ENCODE data around the gene GNB1.
"Not testable (repeated sequence)": the region's sequence is repeated elsewhere in the genome, so short reads cannot be mapped to it uniquely, and the experiment has no call there.

The GNB1 gene

DNA sequence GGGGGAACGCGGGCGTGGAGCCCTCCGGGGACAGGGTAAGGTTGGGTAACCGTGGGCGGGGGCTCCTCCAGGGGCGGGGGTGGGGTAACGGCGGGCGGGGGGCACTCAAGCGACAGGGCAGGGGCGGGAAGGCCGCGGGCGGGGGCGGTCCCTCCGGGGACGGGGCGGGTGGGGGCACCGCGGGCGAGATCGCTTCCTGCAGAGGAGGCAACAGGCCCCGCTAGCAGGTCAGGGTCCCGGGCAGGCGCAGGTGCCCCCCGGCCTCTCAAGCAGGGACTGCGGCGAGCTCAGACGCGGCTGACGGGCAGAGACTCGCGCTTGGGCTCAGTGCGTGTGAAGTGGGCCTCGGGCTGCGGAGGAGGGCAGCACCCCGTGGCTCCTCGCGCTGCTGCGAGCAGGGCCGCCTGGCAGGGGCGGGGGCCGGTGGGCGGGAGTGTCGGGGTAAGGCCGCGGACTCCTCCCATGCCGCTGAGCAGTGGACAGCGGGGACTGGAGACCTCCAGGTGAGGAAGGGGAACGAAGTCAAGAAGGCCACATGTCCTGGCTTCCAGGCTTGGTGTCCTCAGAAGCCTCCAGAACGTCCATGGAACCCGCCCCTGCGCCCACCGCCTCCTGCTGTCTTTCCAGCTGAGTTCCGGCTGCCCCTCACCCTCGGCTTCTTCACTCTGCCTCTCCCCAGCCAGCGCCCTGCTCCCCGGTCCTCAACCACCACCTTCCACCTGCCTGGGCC lies 627 bp upstream of the GNB1 start:
- DNase-seq (ENCODE audit: low read depth in 2 of 2): peak; percentile 43 to 60

- no peak for DNase-seq (ENCODE audit: low read depth in 2 of 2)
These were observed 911 bp downstream of the GNB1 start for GRCh38 chr1:1889847-1890505.

- DNase-seq (ENCODE audit: low read depth in 2 of 2): no peak
These were observed 1.7 kb downstream of the GNB1 start for GRCh38 chr1:1889090-1889750.

DNA sequence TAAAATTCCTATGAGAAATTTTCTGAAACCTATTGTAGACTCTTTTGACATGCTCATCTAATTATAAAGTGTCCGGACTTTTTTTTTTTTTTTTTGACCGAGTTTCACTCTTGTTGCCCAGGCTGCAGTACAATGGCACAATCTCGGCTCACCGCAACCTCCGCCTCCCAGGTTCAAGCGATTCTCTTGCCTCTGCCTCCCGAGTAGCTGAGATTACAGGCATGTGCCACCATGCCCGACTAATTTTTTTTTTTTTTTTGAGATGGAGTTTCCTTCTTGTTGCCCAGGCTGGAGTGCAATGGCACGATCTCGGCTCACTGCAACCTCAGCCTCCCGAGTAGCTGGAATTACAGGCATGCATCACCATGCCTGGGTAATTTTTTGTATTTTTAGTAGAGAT lies 7.0 kb downstream of the GNB1 start:
- not testable (repeated sequence) for DNase-seq (ENCODE audit: low read depth in 2 of 2)

DNA sequence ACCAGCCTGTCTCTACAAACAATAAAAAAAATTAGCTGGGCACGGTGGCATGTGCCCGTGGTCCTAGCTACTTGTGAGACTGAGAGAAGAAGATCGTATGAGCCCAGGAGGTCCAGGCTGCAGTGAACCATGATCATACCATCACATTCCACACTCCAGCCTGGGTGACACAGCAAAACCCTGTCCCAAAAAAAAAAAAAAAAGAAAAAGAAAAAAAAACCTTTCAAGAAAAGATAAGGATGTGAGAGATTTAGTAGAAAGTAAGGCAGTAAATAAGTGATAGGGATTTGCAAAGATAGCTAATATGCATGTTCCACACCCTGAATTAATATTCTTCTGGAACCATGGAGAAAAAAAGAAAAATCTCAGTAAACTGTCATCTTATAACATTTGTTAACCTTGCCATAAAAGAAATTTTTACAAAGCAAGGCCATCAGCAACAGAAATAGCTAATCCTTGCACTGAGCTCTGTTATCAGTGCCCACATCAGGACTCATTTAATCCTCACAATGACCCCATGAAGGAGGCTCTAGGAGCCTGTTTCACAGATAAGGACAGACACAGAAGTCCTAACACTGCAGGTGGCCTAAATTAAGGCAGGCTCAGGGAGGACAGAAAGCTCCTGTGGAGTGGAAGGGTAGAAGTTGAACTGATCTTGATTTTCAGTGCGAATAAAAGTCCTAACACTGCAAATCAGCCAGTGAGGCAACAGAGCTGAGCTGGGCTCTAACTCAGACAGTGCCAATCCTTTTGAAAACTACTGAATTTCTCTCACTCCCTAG lies 7.6 kb downstream of the GNB1 start:
- no peak for DNase-seq (ENCODE audit: low read depth in 2 of 2)

GRCh38 chr1:1881727-1882126 lies 9.2 kb downstream of the GNB1 start:
- no peak for DNase-seq (ENCODE audit: low read depth in 2 of 2)

- no peak for DNase-seq (ENCODE audit: low read depth in 2 of 2)
These were observed 10.1 kb downstream of the GNB1 start for GRCh38 chr1:1880617-1881312.

- no peak for DNase-seq (ENCODE audit: low read depth in 2 of 2)
These were observed 10.9 kb downstream of the GNB1 start for GRCh38 chr1:1879942-1880341.

DNA sequence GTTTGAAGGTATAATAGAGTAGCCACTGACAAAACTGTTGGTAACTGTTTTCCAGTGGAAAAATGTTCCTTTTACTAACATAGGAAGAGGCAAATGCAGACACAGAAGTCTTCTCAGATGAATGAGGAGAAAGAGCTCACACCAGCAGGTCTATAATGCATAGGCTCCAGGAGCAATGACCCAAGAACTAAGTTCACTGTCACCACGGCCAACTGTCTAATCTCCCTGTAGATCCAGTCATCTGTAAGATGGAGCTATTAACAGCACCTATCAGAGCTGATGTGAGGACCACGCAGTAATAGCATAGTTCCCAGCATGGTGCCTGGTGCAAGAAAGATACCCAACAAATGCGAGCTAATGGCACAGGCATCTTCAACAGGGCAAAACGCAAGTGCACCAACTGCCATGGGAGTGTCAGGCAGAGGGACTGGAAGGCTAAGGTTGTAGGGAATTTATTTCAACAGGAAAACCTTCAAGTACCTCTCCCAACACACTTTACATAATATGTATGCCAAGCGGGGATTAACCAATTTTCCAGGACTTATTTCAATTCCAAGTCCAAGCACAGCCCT lies 12.9 kb downstream of the GNB1 start:
- no peak for DNase-seq (ENCODE audit: low read depth in 2 of 2)

DNA sequence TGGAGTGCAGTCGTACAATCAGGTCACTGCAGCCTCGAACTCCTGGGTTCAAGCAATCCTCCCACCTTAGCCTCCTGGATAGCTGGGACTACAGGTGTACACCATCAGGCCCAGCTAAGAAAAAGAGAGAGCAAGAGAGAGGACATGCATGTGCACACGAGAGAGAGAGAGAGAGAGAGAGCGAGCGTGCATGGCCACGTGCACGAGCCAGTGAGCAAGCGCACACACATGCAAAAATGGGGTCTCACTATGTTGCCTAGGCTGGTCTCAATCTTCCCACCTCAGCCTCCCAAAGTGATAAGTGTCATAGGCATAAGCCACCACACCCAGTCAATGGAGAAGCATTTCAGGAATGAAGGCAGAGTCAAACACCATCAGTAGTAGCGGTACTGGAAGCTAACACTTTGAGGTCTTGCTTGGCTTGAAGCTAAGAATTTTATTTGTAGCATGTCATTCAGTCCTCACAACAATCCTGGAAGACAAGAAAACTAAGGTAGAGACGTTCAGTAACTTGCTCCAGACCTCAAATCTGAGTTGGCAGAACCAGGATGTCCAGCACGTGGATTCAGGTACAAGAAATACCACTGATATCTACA lies 14.5 kb downstream of the GNB1 start:
- DNase-seq (ENCODE audit: low read depth in 2 of 2): no peak

DNA sequence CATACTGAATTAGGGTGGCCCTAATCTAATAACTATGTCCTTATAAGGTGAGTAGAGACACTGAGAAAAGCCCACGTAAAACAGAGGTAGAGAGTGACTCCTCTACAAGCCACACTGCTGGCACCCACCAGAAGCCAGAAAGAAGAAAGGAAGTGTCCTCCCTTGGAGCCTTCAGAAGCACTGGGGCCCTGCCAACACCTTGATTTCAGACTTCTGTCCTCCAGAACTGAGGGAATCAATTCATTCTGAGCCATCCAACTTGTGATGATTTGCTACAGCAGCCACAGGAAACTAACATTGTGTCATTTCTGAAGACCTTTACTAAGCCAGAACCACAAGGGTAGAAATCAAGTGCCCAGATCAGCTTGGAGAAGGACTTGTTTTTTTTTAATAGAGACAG lies 15.0 kb downstream of the GNB1 start:
- peak; percentile 28 to 33 for DNase-seq (ENCODE audit: low read depth in 2 of 2)

DNA sequence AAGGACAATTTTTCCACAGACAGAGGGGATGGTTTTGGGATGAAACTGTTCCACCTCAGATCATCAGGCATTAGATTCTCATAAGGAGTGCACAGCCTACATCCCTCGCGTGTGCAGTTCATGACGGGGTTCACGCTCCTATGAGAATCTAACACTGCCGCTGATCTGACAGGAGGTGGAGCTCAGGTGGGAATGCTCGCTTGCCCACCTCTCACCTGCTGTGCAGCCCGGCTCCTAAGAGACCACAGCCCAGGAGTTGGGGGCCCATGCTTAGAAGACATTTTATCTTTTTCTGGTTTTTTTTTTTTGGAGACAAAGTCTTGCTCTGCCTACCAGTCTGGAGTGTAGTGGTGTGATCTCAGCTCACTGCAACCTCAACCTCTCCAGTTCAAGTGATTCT lies 16.0 kb downstream of the GNB1 start:
- DNase-seq (ENCODE audit: low read depth in 2 of 2): no peak

DNA sequence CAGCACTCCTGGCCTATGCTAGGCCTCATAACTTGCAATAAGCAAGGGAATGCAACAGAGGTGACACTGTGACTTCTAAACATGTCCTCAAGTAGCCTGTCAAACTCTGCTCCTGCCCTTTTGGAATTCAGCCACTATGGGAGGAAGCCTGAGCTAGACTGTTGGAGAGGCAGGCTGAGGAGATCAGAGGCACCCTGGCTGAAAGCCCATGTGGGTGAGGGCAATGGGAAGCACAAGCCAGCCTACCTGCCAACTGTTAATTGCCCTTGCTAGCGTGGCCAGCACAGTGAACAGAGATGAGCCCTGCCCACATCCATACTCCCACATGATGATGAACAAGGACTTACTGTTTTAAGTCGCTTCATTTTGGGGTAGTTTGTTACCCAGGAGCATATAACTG lies 17.7 kb downstream of the GNB1 start:
- no peak for DNase-seq (ENCODE audit: low read depth in 2 of 2)

DNA sequence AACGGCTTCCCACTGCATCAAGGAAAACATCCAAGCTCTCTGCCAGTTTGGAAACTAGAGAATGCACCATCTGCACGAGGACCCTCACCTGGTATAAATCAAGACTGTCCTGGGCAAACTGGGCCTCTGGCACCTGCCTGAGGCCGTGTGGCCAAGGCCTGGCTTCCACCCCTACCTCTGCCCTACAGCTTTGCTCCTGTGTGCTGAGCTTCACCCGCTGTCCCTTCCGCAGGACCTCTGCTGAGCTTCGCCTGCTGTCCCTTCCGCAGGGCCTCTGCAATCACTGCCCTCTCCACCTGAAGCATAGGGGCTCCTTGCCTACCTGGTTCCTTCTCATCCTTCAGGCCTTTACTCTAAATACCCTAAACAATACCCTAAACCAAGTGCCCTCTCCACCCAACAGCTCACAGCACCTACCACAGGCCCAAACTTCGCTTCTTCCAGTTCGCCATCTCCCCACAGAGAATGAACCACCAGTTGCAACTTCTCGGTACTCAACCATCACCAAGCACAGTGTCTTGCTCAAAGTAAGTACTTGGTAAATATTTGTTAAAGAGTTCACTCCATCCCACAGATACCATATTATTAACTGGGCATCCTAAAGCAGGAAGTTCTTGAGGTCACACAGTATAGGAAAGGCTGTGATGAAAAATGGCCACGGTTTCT lies 18.4 kb downstream of the GNB1 start:
- DNase-seq (ENCODE audit: low read depth in 2 of 2): no peak

DNA sequence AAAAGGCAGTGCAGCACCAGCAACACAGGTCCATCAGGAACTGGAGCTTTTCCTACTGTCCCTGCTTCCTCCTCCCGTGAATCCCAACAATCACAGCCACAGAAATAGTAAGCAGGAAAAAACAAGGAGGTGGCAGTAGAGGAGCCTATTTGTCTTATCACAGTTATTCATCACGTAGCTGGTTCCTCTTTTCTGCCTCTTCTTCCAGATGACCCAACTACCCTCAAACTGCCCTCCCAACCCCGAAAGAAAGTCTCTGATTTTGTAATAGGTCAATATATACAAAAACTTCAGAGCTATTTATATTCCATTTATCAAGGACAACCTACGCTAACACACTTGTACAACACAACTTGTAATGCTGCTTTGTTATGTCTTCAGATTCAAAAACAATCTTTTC lies 21.4 kb downstream of the GNB1 start:
- no peak for DNase-seq (ENCODE audit: low read depth in 2 of 2)

- no peak for DNase-seq (ENCODE audit: low read depth in 2 of 2)
These were observed 23.7 kb downstream of the GNB1 start for GRCh38 chr1:1867164-1867563.

DNA sequence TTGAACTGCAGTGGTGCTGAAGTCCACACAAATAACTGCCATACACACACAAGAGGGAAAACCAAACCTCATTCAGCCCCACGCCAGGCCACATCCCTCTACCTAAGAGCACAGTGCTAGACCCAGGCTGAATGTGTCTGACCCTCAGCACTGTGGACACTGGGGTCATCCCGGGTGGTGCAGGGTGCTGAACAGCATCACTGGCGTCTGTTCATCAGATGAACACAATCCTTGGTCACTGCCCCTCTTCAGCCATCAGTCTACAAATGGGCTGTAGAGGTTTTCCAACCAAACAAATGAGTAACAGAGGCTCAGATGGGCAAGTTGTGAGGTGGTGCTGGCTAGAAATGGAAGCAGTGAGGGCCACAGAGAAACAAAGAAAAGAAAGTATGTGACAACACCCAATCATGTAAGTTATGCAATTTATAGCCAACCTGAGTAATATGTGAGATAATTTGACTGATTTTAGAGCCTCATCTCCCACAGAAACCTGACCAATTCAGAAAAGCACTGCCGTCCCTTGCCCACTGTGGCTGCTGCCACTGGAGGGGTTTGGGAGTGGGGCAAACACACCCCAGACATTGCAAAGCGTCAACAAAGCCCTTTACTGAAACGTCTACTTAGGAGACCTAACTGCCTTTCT lies 27.9 kb downstream of the GNB1 start:
- no peak for DNase-seq (ENCODE audit: low read depth in 2 of 2)

DNA sequence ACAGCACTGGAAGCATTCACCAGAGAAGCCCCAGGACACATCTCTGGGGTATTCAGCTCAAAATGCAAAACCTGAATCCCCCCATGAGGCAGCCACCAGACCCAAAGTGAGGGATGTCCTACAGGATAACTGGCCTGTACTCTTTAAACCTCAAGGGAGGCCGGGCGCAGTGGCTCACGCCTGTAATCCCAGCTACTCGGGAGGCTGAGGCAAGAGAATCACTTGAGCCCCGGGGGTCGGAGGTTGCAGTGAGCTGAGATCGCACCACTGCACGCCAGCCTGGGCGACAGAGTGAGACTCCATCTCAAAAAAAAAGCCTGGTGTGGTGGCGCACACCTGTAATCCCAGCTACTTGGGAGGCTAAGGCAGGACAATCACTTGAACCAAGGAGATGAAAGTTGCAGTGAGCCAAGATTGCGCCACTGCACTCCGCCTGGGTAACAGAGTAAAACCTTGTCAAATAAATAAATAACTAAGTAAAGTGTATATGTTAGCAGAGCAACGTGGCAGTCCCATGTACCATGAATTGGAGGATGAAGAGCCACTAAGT lies 29.1 kb downstream of the GNB1 start:
- not testable (repeated sequence) for DNase-seq (ENCODE audit: low read depth in 2 of 2)

GRCh38 chr1:1861339-1861730 lies 29.6 kb downstream of the GNB1 start:
- no peak for DNase-seq (ENCODE audit: low read depth in 2 of 2)

Measured in stimulated activated CD4-positive, alpha-beta T cell treated with anti-CD3 and anti-CD28 coated beads, Interleukin-15, amount 100 ng/mL, for 48 hours (primary cell).